Hepatocyte (in vitro differentiated cells): ENCODE measurements around the gene IL1RAPL1. TPM values are rescaled to one million over a fixed set of nuclear protein-coding genes. Genes with fewer than 3 reads are reported as not detected.

Source experiments
- DNase-seq: peaks from one replicate; pipeline ENCODE4 v3.0.0-alpha.2; 2016; ENCODE audit warnings: low spot score
- H2AFZ ChIP-seq: fragments of 200-600 bp; sonication (generic); 2 replicates; pipeline ENCODE4 v1.6.0; 2016; ENCODE audit warnings: antibody characterized with exemption, mild to moderate bottlenecking
- H3K27ac ChIP-seq: fragments of 200-600 bp; sonication (generic); 2 replicates; pipeline ENCODE4 v1.5.1; 2016; ENCODE audit warnings: mild to moderate bottlenecking
- H3K27me3 ChIP-seq: fragments of 200-600 bp; sonication (generic); 2 replicates; pipeline ENCODE4 v1.6.1; 2016
- H3K36me3 ChIP-seq: fragments of 200-600 bp; sonication (generic); replicated peaks from 2 replicates; pipeline ENCODE4 v1.5.1; 2016; ENCODE audit warnings: low read depth; ENCODE audit not compliant: insufficient read depth
- H3K4me1 ChIP-seq: fragments of 200-600 bp; sonication (generic); 2 replicates; pipeline ENCODE4 v1.5.1; 2016; ENCODE audit warnings: mild to moderate bottlenecking, moderate library complexity; ENCODE audit not compliant: insufficient read depth
- H3K4me2 ChIP-seq: fragments of 200-600 bp; sonication (generic); 2 replicates; pipeline ENCODE4 v1.6.0; 2016
- H3K4me3 ChIP-seq: fragments of 200-600 bp; sonication (generic); 2 replicates; pipeline ENCODE4 v1.5.1; 2016; ENCODE audit warnings: mild to moderate bottlenecking
- H3K79me2 ChIP-seq: fragments of 200-600 bp; sonication (generic); 2 replicates; pipeline ENCODE4 v1.6.0; 2017; ENCODE audit warnings: mild to moderate bottlenecking
- H3K9me2 ChIP-seq: fragments of 200-600 bp; sonication (generic); replicated peaks from 2 replicates; pipeline ENCODE4 v1.6.0; 2017; ENCODE audit warnings: mild to moderate bottlenecking; ENCODE audit not compliant: insufficient read depth
- H3K9me3 ChIP-seq: fragments of 200-600 bp; sonication (generic); 2 replicates; pipeline ENCODE4 v1.5.1; 2016; ENCODE audit warnings: low read depth, mild to moderate bottlenecking
- H4K20me1 ChIP-seq: fragments of 200-600 bp; sonication (generic); 2 replicates; pipeline ENCODE4 v1.6.0; 2016; ENCODE audit warnings: mild to moderate bottlenecking; ENCODE audit not compliant: insufficient read depth, poor library complexity, severe bottlenecking
- CTCF ChIP-seq: fragments of 200-600 bp; sonication (generic); IDR thresholded peaks from 2 replicates; pipeline ENCODE4 v1.5.1; 2016; ENCODE audit warnings: antibody characterized with exemption, mild to moderate bottlenecking; ENCODE audit not compliant: poor library complexity
- EZH2 ChIP-seq: fragments of 200-600 bp; sonication (generic); IDR thresholded peaks from 2 replicates; pipeline ENCODE4 v1.6.1; 2016; ENCODE audit warnings: antibody characterized with exemption, mild to moderate bottlenecking, borderline replicate concordance
- EZH2phosphoT487 ChIP-seq: fragments of 200-600 bp; sonication (generic); IDR thresholded peaks from one replicate; pipeline ENCODE4 v1.6.1; 2018; ENCODE audit warnings: antibody characterized with exemption, mild to moderate bottlenecking, low read depth, moderate library complexity; ENCODE audit not compliant: unreplicated experiment, severe bottlenecking
- WGBS: methylation state at CpG from one replicate; pipeline ENCODE4 v1.1.6; 2016; ENCODE audit warnings: low lambda C conversion rate; ENCODE audit errors: missing lambda C conversion rate; 5-methylcytosine and 5-hydroxymethylcytosine counted together
- polyA plus RNA-seq: library from polyadenylated mRNA; unstranded; fragments of >200 nt; fragmentation: Nextera tagmentation; extraction: Ambion mirVana; gene quantifications from 2 replicates; pipeline ENCODE4 v1.2.1, GENCODE V29; 2016
- total RNA-seq: library from RNA; depleted of rRNA; stranded (reverse); fragments of >200 nt; gene quantifications from 2 replicates; pipeline ENCODE4 v1.2.3, GENCODE V29; 2014

The IL1RAPL1 gene
- total and polyA plus RNA-seq, 2 experiments from 2014 or later = 0.89 to 2.7 TPM

GRCh38 chrX:29870608-29871007, 1283.4 kb downstream of the IL1RAPL1 start:
- no peak overlapping the region for H3K27ac ChIP-seq
- no peaks in the 10 kb centered on the region for H3K36me3 ChIP-seq
- H3K9me2 ChIP-seq = no peaks in the 10 kb centered on the region
- H3K27me3 ChIP-seq = no peaks in the 10 kb centered on the region
- H3K4me3 ChIP-seq = no peak overlapping the region
- TF ChIP-seq EZH2phosphoT487 (no peak), EZH2 (no peak), CTCF (no peak)
- no peaks in the 10 kb centered on the region for H3K9me3 ChIP-seq
- H4K20me1 ChIP-seq = no peaks in the 10 kb centered on the region
- no peak overlapping the region for H3K4me2 ChIP-seq
- 87% methylated on average over 3 of the region's 3 CpGs for WGBS
- DNase-seq = no peak
- H3K79me2 ChIP-seq = no peaks in the 10 kb centered on the region
- no peak overlapping the region for H2AFZ ChIP-seq
- no peaks in the 10 kb centered on the region for H3K4me1 ChIP-seq

- no peaks in the 10 kb centered on the region for H4K20me1 ChIP-seq
- H3K36me3 ChIP-seq = no peaks in the 10 kb centered on the region
- TF ChIP-seq EZH2 = no peak
- no peak for TF ChIP-seq EZH2phosphoT487
- TF ChIP-seq CTCF = no peak
- no peaks in the 10 kb centered on the region for H3K4me1 ChIP-seq
- no peaks in the 10 kb centered on the region for H3K79me2 ChIP-seq
- no peak for DNase-seq
- WGBS = 73% methylated on average over 2 of the region's 2 CpGs
- no peaks in the 10 kb centered on the region for H3K9me2 ChIP-seq
- H2AFZ ChIP-seq = no peak overlapping the region
- no peak overlapping the region for H3K4me3 ChIP-seq
- no peak overlapping the region for H3K27ac ChIP-seq
- no peaks in the 10 kb centered on the region for H3K9me3 ChIP-seq
- no peaks in the 10 kb centered on the region for H3K27me3 ChIP-seq
- H3K4me2 ChIP-seq = no peak overlapping the region
These were observed 1285.6 kb downstream of the IL1RAPL1 start for GRCh38 chrX:29872831-29873230.

GRCh38 chrX:29876733-29877132, 1289.5 kb downstream of the IL1RAPL1 start:
- WGBS = 69% methylated on average over 4 of the region's 4 CpGs
- no peaks in the 10 kb centered on the region for H3K9me2 ChIP-seq
- no peaks in the 10 kb centered on the region for H3K27me3 ChIP-seq
- no peaks in the 10 kb centered on the region for H3K9me3 ChIP-seq
- H4K20me1 ChIP-seq = no peaks in the 10 kb centered on the region
- no peak overlapping the region for H3K4me2 ChIP-seq
- H3K36me3 ChIP-seq = no peaks in the 10 kb centered on the region
- TF ChIP-seq EZH2 (no peak), EZH2phosphoT487 (no peak), CTCF (no peak)
- no peak overlapping the region for H3K4me3 ChIP-seq
- no peak for DNase-seq
- no peak overlapping the region for H3K27ac ChIP-seq
- H3K4me1 ChIP-seq = no peaks in the 10 kb centered on the region
- no peaks in the 10 kb centered on the region for H3K79me2 ChIP-seq
- no peak overlapping the region for H2AFZ ChIP-seq

GRCh38 chrX:29880977-29881376, 1293.7 kb downstream of the IL1RAPL1 start:
- Histone ChIP-seq H3K27ac (no peak overlapping the region), H3K4me2 (no peak overlapping the region), H3K4me1 (no peaks in the 10 kb centered on the region), H3K36me3 (no peaks in the 10 kb centered on the region), H3K9me2 (no peaks in the 10 kb centered on the region), H4K20me1 (no peaks in the 10 kb centered on the region), H3K4me3 (no peak overlapping the region), H3K9me3 (no peaks in the 10 kb centered on the region), H2AFZ (no peak overlapping the region), H3K79me2 (no peaks in the 10 kb centered on the region), H3K27me3 (no peaks in the 10 kb centered on the region)
- 68% methylated on average over 3 of the region's 3 CpGs for WGBS
- TF ChIP-seq EZH2phosphoT487 (no peak), EZH2 (no peak), CTCF (no peak)
- DNase-seq = no peak
